PFSK-1 (cell line): ENCODE data around the gene IFRD2.

Experiments
- FOXP2 ChIP-seq: optimal IDR thresholded peaks from 2 replicates; pipeline ENCODE3; 2011; ENCODE audit warnings: borderline replicate concordance, control low read depth, inconsistent platforms; ENCODE audit not compliant: insufficient read depth; ENCODE audit errors: extremely low read length, extremely low read depth
- POLR2AphosphoS5 ChIP-seq: IDR thresholded peaks from 2 replicates; pipeline ENCODE4 v1.6.1; 2012; ENCODE audit warnings: low read depth, mild to moderate bottlenecking, control low read depth, low read length, moderate library complexity
- SIN3A ChIP-seq: IDR thresholded peaks from 2 replicates; pipeline ENCODE4 v1.6.1; 2012; ENCODE audit warnings: mild to moderate bottlenecking, low read length, moderate library complexity, borderline replicate concordance; ENCODE audit not compliant: insufficient read depth
- TAF1 ChIP-seq: IDR thresholded peaks from 2 replicates; pipeline ENCODE4 v1.6.1; 2012; ENCODE audit warnings: low read length, control low read depth, borderline replicate concordance; ENCODE audit not compliant: insufficient read depth
- TF ChIP-seq, protein P1 (sequence below), 2 experiments: IDR thresholded peaks; 2 replicates each; pipeline versions ENCODE4 v1.6.1 to v1.8.0; 2011 to 2012; ENCODE audit warnings: low read depth in 2 of 2, low read length in 2 of 2, control low read depth in 1 of 2, inconsistent platforms in 1 of 2, mild to moderate bottlenecking in 1 of 2, moderate library complexity in 1 of 2; ENCODE audit not compliant: insufficient read depth in 1 of 2

DNA sequence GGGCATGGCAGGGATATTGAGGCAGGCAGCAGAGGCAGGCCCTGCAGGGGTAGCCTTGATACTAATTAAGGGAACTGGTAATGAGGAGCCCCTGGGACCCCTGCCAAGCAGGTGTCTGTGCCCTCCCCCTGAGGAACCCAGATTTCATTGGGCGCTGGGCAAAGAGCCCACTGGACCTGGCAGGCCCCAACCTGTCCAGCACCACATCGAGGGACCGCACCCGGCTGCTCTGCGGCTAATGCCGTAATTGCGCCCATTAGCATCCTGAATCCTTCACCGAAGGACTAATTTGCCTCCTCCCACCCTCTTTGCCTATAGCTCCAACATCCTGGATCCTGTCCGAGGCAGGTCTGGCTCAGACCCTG is 37.0 kb downstream of the IFRD2 start:
- TF ChIP-seq, protein P1, sequence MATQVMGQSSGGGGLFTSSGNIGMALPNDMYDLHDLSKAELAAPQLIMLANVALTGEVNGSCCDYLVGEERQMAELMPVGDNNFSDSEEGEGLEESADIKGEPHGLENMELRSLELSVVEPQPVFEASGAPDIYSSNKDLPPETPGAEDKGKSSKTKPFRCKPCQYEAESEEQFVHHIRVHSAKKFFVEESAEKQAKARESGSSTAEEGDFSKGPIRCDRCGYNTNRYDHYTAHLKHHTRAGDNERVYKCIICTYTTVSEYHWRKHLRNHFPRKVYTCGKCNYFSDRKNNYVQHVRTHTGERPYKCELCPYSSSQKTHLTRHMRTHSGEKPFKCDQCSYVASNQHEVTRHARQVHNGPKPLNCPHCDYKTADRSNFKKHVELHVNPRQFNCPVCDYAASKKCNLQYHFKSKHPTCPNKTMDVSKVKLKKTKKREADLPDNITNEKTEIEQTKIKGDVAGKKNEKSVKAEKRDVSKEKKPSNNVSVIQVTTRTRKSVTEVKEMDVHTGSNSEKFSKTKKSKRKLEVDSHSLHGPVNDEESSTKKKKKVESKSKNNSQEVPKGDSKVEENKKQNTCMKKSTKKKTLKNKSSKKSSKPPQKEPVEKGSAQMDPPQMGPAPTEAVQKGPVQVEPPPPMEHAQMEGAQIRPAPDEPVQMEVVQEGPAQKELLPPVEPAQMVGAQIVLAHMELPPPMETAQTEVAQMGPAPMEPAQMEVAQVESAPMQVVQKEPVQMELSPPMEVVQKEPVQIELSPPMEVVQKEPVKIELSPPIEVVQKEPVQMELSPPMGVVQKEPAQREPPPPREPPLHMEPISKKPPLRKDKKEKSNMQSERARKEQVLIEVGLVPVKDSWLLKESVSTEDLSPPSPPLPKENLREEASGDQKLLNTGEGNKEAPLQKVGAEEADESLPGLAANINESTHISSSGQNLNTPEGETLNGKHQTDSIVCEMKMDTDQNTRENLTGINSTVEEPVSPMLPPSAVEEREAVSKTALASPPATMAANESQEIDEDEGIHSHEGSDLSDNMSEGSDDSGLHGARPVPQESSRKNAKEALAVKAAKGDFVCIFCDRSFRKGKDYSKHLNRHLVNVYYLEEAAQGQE (IDR thresholded peaks at IDR 0.05; ENCODE audit: insufficient read depth in 1 of 2, low read depth in 2 of 2, low read length in 2 of 2) = no peak
- no peak for TF ChIP-seq POLR2AphosphoS5
- TF ChIP-seq SIN3A = no peak
- TF ChIP-seq TAF1 = no peak
- TF ChIP-seq FOXP2 = no peak
